ENCODE results near the gene BTG4. TPM values are rescaled to one million over a fixed set of nuclear protein-coding genes. Genes with fewer than 3 reads are reported as not detected.

Gene BTG4
- total RNA-seq, 1 experiment from 2014 or later = 0.61 TPM

- Mint-ChIP-seq H3K27ac (ENCODE audit: unreplicated experiment) (no peak overlapping the region), H3K4me1 (ENCODE audit: low read depth, unreplicated experiment) (no peaks in the 10 kb centered on the region), H3K4me3 (ENCODE audit: unreplicated experiment) (no peak overlapping the region), H3K9me3 (ENCODE audit: unreplicated experiment) (peaks cover 16% of the 10 kb centered on the region), H3K36me3 (ENCODE audit: insufficient read depth, unreplicated experiment) (no peaks in the 10 kb centered on the region), H3K27me3 (ENCODE audit: insufficient read depth, unreplicated experiment) (peaks cover 12% of the 10 kb centered on the region)
- ChIA-PET POLR2A (no interaction called here), CTCF (no interaction called here)
- Histone ChIP-seq H3K4me3 (ENCODE audit: low read depth, low read length) (no peak overlapping the region), H3K4me1 (no peaks in the 10 kb centered on the region), H3K9me3 (peaks cover 13% of the 10 kb centered on the region), H3K36me3 (ENCODE audit: control insufficient read depth, insufficient read depth, low read length) (no peaks in the 10 kb centered on the region), H3K27me3 (replicated peaks; ENCODE audit: control insufficient read depth, insufficient read depth, low read length) (no peaks in the 10 kb centered on the region)
- intact Hi-C loops (cut with micrococcal nuclease; ENCODE audit: unreplicated experiment) = no loop called here
- DNase-seq = no peak
- no peak for TF ChIP-seq CTCF (IDR thresholded peaks at IDR 0.05; ENCODE audit: insufficient read depth in 1 of 2, low read depth in 1 of 2, low read length in 1 of 2, severe bottlenecking in 1 of 2, unreplicated experiment in 1 of 2)
- BruUV-seq (replicated peaks) = no TSS peak
Measured at GRCh38 chr11:111490496-111490895, 21.7 kb downstream of the BTG4 start.

GRCh38 chr11:111483431-111483830 is 28.8 kb downstream of the BTG4 start:
- no peaks in the 10 kb centered on the region for H3K27me3 ChIP-seq (replicated peaks; ENCODE audit: control insufficient read depth, insufficient read depth, low read length)
- H3K4me3 ChIP-seq (ENCODE audit: low read depth, low read length) = no peak overlapping the region
- peaks cover 37% of the 10 kb centered on the region for H3K9me3 ChIP-seq
- H3K36me3 ChIP-seq (ENCODE audit: control insufficient read depth, insufficient read depth, low read length) = no peaks in the 10 kb centered on the region
- POLR2A ChIA-PET = no interaction called here
- BruUV-seq (replicated peaks) = no TSS peak
- intact Hi-C loops (cut with micrococcal nuclease; ENCODE audit: unreplicated experiment) = no loop called here
- DNase-seq = no peak
- Mint-ChIP-seq H3K4me3 (ENCODE audit: unreplicated experiment) (no peak overlapping the region), H3K27me3 (ENCODE audit: insufficient read depth, unreplicated experiment) (peaks cover 11% of the 10 kb centered on the region), H3K27ac (ENCODE audit: unreplicated experiment) (no peak overlapping the region), H3K4me1 (ENCODE audit: low read depth, unreplicated experiment) (no peaks in the 10 kb centered on the region), H3K9me3 (ENCODE audit: unreplicated experiment) (peaks cover 42% of the 10 kb centered on the region), H3K36me3 (ENCODE audit: insufficient read depth, unreplicated experiment) (no peaks in the 10 kb centered on the region)
- CTCF ChIA-PET = no interaction called here
- no peaks in the 10 kb centered on the region for H3K4me1 ChIP-seq
- no peak for TF ChIP-seq CTCF (IDR thresholded peaks at IDR 0.05; ENCODE audit: insufficient read depth in 1 of 2, low read depth in 1 of 2, low read length in 1 of 2, severe bottlenecking in 1 of 2, unreplicated experiment in 1 of 2)

GRCh38 chr11:111479666-111480065 is 32.5 kb downstream of the BTG4 start:
- H3K27me3 ChIP-seq (replicated peaks; ENCODE audit: control insufficient read depth, insufficient read depth, low read length) = no peaks in the 10 kb centered on the region
- TF ChIP-seq CTCF (IDR thresholded peaks at IDR 0.05; ENCODE audit: insufficient read depth in 1 of 2, low read depth in 1 of 2, low read length in 1 of 2, severe bottlenecking in 1 of 2, unreplicated experiment in 1 of 2) = peak in 1 of 2 experiments; percentile 31
- Mint-ChIP-seq H3K4me1 (ENCODE audit: low read depth, unreplicated experiment) (no peaks in the 10 kb centered on the region), H3K4me3 (ENCODE audit: unreplicated experiment) (no peak overlapping the region), H3K27ac (ENCODE audit: unreplicated experiment) (no peak overlapping the region), H3K27me3 (ENCODE audit: insufficient read depth, unreplicated experiment) (peaks cover 11% of the 10 kb centered on the region), H3K36me3 (ENCODE audit: insufficient read depth, unreplicated experiment) (no peaks in the 10 kb centered on the region), H3K9me3 (ENCODE audit: unreplicated experiment) (peaks cover 19% of the 10 kb centered on the region)
- BruUV-seq (replicated peaks) = no TSS peak
- H3K36me3 ChIP-seq (ENCODE audit: control insufficient read depth, insufficient read depth, low read length) = no peaks in the 10 kb centered on the region
- POLR2A ChIA-PET = no interaction called here
- intact Hi-C loops (cut with micrococcal nuclease; ENCODE audit: unreplicated experiment) = no loop called here
- DNase-seq = no peak
- peaks cover 23% of the 10 kb centered on the region; the same call in 1 of the 2 replicates for H3K9me3 ChIP-seq
- CTCF ChIA-PET = no interaction called here
- peaks cover 11% of the 10 kb centered on the region; the same call in 1 of the 2 replicates for H3K4me1 ChIP-seq
- H3K4me3 ChIP-seq (ENCODE audit: low read depth, low read length) = no peak overlapping the region
